Measurements from ENCODE around the gene LAMC2.
"Not testable (repeated sequence)": the region's sequence is repeated elsewhere in the genome, so short reads cannot be mapped to it uniquely, and the experiment has no call there.

The LAMC2 gene

GRCh38 chr1:183267646-183268431 is 81.8 kb downstream of the LAMC2 start:
- DNase-seq = no peak

GRCh38 chr1:183270541-183271141 is 84.6 kb downstream of the LAMC2 start:
- DNase-seq = no peak

- DNase-seq = no peak
These were observed 86.4 kb downstream of the LAMC2 start for GRCh38 chr1:183272390-183272848.

- no peak for DNase-seq
These were observed 87.2 kb downstream of the LAMC2 start for GRCh38 chr1:183273300-183273699.

- DNase-seq = not testable (repeated sequence)
These were observed 87.9 kb downstream of the LAMC2 start for GRCh38 chr1:183273984-183274383.

GRCh38 chr1:183274836-183275235 is 88.8 kb downstream of the LAMC2 start:
- no peak for DNase-seq

- no peak for DNase-seq
These were observed 89.3 kb downstream of the LAMC2 start for GRCh38 chr1:183275322-183275721.

- DNase-seq = no peak
These were observed 90.5 kb downstream of the LAMC2 start for GRCh38 chr1:183276386-183277080.

GRCh38 chr1:183277821-183278738 is 92.0 kb downstream of the LAMC2 start:
- no peak for DNase-seq

GRCh38 chr1:183278739-183279591 is 92.9 kb downstream of the LAMC2 start:
- no peak for DNase-seq

GRCh38 chr1:183279835-183280234 is 93.8 kb downstream of the LAMC2 start:
- no peak for DNase-seq

- no peak for DNase-seq
These were observed 95.0 kb downstream of the LAMC2 start for GRCh38 chr1:183281039-183281438.

GRCh38 chr1:183281553-183282091 is 95.6 kb downstream of the LAMC2 start:
- DNase-seq = peak; percentile 88

GRCh38 chr1:183282101-183282855 is 96.2 kb downstream of the LAMC2 start:
- no peak for DNase-seq

GRCh38 chr1:183283286-183283685 is 97.2 kb downstream of the LAMC2 start:
- no peak for DNase-seq

GRCh38 chr1:183284086-183284485 is 98.0 kb downstream of the LAMC2 start:
- no peak for DNase-seq

- no peak for DNase-seq
These were observed 99.2 kb downstream of the LAMC2 start for GRCh38 chr1:183285256-183285655.

- DNase-seq = no peak
These were observed 99.7 kb downstream of the LAMC2 start for GRCh38 chr1:183285746-183286145.

- no peak for DNase-seq
These were observed 101.2 kb downstream of the LAMC2 start for GRCh38 chr1:183287191-183287675.

GRCh38 chr1:183288583-183288982 is 102.5 kb downstream of the LAMC2 start:
- no peak for DNase-seq
